ENCODE measurements around the gene TM7SF3.

DNA sequence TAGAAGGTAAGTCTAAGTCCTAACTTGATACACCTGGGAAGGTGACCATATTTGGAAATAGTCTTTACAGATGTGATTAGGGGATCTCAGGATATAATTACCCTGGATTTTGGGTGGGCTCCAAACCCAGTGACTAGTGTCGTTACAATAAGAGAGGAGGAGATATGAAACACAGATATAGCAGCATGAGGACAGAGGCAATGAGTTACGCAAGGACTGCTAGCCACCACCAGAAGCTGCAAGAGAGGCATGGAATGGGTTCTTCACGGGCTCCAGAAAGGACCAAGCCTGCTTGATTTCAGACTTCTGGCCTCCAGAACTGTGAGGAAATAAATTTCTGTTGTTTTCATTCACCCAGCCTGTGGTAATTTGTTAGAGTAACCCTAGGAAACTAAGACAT, 47.3 kb downstream of the TM7SF3 start:
- TF ChIP-seq, protein P1, sequence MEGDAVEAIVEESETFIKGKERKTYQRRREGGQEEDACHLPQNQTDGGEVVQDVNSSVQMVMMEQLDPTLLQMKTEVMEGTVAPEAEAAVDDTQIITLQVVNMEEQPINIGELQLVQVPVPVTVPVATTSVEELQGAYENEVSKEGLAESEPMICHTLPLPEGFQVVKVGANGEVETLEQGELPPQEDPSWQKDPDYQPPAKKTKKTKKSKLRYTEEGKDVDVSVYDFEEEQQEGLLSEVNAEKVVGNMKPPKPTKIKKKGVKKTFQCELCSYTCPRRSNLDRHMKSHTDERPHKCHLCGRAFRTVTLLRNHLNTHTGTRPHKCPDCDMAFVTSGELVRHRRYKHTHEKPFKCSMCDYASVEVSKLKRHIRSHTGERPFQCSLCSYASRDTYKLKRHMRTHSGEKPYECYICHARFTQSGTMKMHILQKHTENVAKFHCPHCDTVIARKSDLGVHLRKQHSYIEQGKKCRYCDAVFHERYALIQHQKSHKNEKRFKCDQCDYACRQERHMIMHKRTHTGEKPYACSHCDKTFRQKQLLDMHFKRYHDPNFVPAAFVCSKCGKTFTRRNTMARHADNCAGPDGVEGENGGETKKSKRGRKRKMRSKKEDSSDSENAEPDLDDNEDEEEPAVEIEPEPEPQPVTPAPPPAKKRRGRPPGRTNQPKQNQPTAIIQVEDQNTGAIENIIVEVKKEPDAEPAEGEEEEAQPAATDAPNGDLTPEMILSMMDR (IDR thresholded peaks at IDR 0.05) = no peak
- TF ChIP-seq POLR2A (IDR thresholded peaks at IDR 0.05) = no peak
